Measurements from ENCODE around the gene ADPRM. TPM values are rescaled to one million over a fixed set of nuclear protein-coding genes. Genes with fewer than 3 reads are reported as not detected.

Gene ADPRM
- total and polyA plus RNA-seq, 4 donors, result 3.7 to 10.8 (median 6.7) TPM

- TF ChIP-seq MAX (IDR thresholded peaks at IDR 0.05) (no peak), GABPA (IDR thresholded peaks at IDR 0.05 in 1 of 2, conservative IDR thresholded peaks at IDR 0.05 in 1 of 2) (no peak), ATF3 (IDR thresholded peaks at IDR 0.05) (no peak)
- 90% methylated on average over 15 of the region's 15 CpGs for WGBS
- Histone ChIP-seq H3K27ac (ENCODE audit: low read depth in 1 of 2, low read length in 2 of 2) (no peak within 1 kb of the TSS), H3K9me3 (ENCODE audit: control insufficient read depth in 4 of 4, low read length in 3 of 4) (no peaks in the 10 kb centered on the region), H3K9ac (ENCODE audit: low read depth in 1 of 2, low read length in 2 of 2) (no peak within 1 kb of the TSS), H3K4me1 (ENCODE audit: control insufficient read depth in 4 of 4, insufficient read depth in 4 of 4, low read length in 3 of 4) (no peaks in the 10 kb centered on the region), H3K36me3 (ENCODE audit: control insufficient read depth in 4 of 4, insufficient read depth in 3 of 4, low read depth in 1 of 4, low read length in 3 of 4) (no peaks in the 10 kb centered on the region), H3K4me3 (ENCODE audit: low read depth in 1 of 3, low read length in 3 of 3) (no peak within 1 kb of the TSS), H3K27me3 (ENCODE audit: control insufficient read depth in 4 of 4, insufficient read depth in 4 of 4, low read length in 3 of 4) (no peaks in the 10 kb centered on the region)
- no peak for DNase-seq (ENCODE audit: low spot score)
Observed at GRCh38 chr17:10657148-10657547, 40.2 kb upstream of the ADPRM start, which contains the start of gene MYH3. TSS of gene MYH3 (minus strand) at chr17:10657309. CDS start at chr17:10655064, 2,245 bp downstream.

DNA sequence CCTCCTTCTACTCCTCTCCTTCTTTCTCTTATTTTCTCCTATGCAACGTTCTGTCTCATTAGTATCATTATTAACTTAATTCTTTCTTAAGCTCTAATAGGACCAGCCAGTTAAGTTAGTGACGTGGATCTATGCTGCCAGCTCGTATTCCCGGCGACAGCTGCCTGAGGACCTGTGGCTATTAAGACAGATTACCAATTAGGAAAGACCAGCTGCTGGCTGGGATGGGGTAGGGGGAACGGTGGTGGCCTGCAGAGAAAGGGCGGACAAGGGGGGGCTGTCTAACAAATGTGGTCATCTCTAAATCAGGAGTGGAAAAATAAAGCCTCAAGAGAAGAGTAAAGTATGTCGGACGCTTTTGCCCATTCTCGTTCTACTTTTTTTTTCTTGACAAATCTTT, 39.5 kb upstream of the ADPRM start:
- H3K4me1 ChIP-seq (ENCODE audit: control insufficient read depth in 4 of 4, insufficient read depth in 4 of 4, low read length in 3 of 4), result no peaks in the 10 kb centered on the region
- 91% methylated on average over 10 of the region's 10 CpGs for WGBS
- no peak for TF ChIP-seq JUND (IDR thresholded peaks at IDR 0.05)
- no peak for TF ChIP-seq HNF4A (conservative IDR thresholded peaks at IDR 0.05)
- no peak for TF ChIP-seq TAF1 (conservative IDR thresholded peaks at IDR 0.05)
- no peak for TF ChIP-seq ATF3 (IDR thresholded peaks at IDR 0.05)
- TF ChIP-seq MAX (IDR thresholded peaks at IDR 0.05), result no peak
- TF ChIP-seq, protein P1, sequence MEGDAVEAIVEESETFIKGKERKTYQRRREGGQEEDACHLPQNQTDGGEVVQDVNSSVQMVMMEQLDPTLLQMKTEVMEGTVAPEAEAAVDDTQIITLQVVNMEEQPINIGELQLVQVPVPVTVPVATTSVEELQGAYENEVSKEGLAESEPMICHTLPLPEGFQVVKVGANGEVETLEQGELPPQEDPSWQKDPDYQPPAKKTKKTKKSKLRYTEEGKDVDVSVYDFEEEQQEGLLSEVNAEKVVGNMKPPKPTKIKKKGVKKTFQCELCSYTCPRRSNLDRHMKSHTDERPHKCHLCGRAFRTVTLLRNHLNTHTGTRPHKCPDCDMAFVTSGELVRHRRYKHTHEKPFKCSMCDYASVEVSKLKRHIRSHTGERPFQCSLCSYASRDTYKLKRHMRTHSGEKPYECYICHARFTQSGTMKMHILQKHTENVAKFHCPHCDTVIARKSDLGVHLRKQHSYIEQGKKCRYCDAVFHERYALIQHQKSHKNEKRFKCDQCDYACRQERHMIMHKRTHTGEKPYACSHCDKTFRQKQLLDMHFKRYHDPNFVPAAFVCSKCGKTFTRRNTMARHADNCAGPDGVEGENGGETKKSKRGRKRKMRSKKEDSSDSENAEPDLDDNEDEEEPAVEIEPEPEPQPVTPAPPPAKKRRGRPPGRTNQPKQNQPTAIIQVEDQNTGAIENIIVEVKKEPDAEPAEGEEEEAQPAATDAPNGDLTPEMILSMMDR (IDR thresholded peaks at IDR 0.05; ENCODE audit: low read depth, low read length, missing input control), result no peak
- TF ChIP-seq HNF4G (IDR thresholded peaks at IDR 0.05), result no peak
- TF ChIP-seq GABPA (IDR thresholded peaks at IDR 0.05 in 1 of 2, conservative IDR thresholded peaks at IDR 0.05 in 1 of 2), result no peak
- TF ChIP-seq EGR1 (IDR thresholded peaks at IDR 0.05; ENCODE audit: low read depth in 2 of 2), result no peak
- TF ChIP-seq NR2F2 (IDR thresholded peaks at IDR 0.05), result no peak
- no peak for TF ChIP-seq YY1 (IDR thresholded peaks at IDR 0.05)
- TF ChIP-seq SP1 (IDR thresholded peaks at IDR 0.05), result no peak

GRCh38 chr17:10661437-10661836, 36.0 kb upstream of the ADPRM start:
- no peaks in the 10 kb centered on the region for H3K9me3 ChIP-seq (ENCODE audit: control insufficient read depth in 4 of 4, low read length in 3 of 4)
- H3K36me3 ChIP-seq (ENCODE audit: control insufficient read depth in 4 of 4, insufficient read depth in 3 of 4, low read depth in 1 of 4, low read length in 3 of 4), result no peaks in the 10 kb centered on the region
- no peak for DNase-seq (ENCODE audit: low spot score)
- WGBS, result 94% methylated on average over 10 of the region's 10 CpGs
- H3K27me3 ChIP-seq (ENCODE audit: control insufficient read depth in 4 of 4, insufficient read depth in 4 of 4, low read length in 3 of 4), result no peaks in the 10 kb centered on the region
- no peaks in the 10 kb centered on the region for H3K4me1 ChIP-seq (ENCODE audit: control insufficient read depth in 4 of 4, insufficient read depth in 4 of 4, low read length in 3 of 4)
- H3K9ac ChIP-seq (ENCODE audit: low read depth in 1 of 2, low read length in 2 of 2), result no peak overlapping the region
- H3K4me3 ChIP-seq (ENCODE audit: low read depth in 1 of 3, low read length in 3 of 3), result no peak overlapping the region
- H3K27ac ChIP-seq (ENCODE audit: low read depth in 1 of 2, low read length in 2 of 2), result no peak overlapping the region
- TF ChIP-seq YY1 (IDR thresholded peaks at IDR 0.05), result no peak
- no peak for TF ChIP-seq TAF1 (conservative IDR thresholded peaks at IDR 0.05)
- no peak for TF ChIP-seq SP1 (IDR thresholded peaks at IDR 0.05)
- TF ChIP-seq ZBTB33 (IDR thresholded peaks at IDR 0.05), result no peak
- no peak for TF ChIP-seq FOXA1 (IDR thresholded peaks at IDR 0.05)
- no peak for TF ChIP-seq EGR1 (IDR thresholded peaks at IDR 0.05; ENCODE audit: low read depth in 2 of 2)

More for the DNA sequence above, 39.5 kb upstream of the ADPRM start:
- DNase-seq (ENCODE audit: low spot score), result no peak
- no peaks in the 10 kb centered on the region for H3K9me3 ChIP-seq (ENCODE audit: control insufficient read depth in 4 of 4, low read length in 3 of 4)
- H3K27me3 ChIP-seq (ENCODE audit: control insufficient read depth in 4 of 4, insufficient read depth in 4 of 4, low read length in 3 of 4), result no peaks in the 10 kb centered on the region
- no peak overlapping the region for H3K9ac ChIP-seq (ENCODE audit: low read depth in 1 of 2, low read length in 2 of 2)
- no peak overlapping the region for H3K4me3 ChIP-seq (ENCODE audit: low read depth in 1 of 3, low read length in 3 of 3)
- H3K36me3 ChIP-seq (ENCODE audit: control insufficient read depth in 4 of 4, insufficient read depth in 3 of 4, low read depth in 1 of 4, low read length in 3 of 4), result no peaks in the 10 kb centered on the region
- no peak overlapping the region for H3K27ac ChIP-seq (ENCODE audit: low read depth in 1 of 2, low read length in 2 of 2)

Measured in liver (tissue), 9 donors.